IPS-11a (cell line): ENCODE measurements around the gene BEND2.
"Not testable (repeated sequence)": the region's sequence is repeated elsewhere in the genome, so short reads cannot be mapped to it uniquely, and the experiment has no call there.

Experiments used
- H3K4me3 ChIP-seq: one replicate; pipeline ENCODE4 v1.5.1; 2013; ENCODE audit warnings: low read depth, low read length, control low read depth

BEND2 gene

GRCh38 chrX:18220786-18221185 lies at the start of gene BEND2:
Gene BEND2, minus strand, starts transcription at chrX:18220886. Its CDS starts 136 bp downstream, at chrX:18220750.
- H3K4me3 ChIP-seq = no peak within 1 kb of the TSS

- H3K4me3 ChIP-seq = no peak overlapping the region
These were observed 34.4 kb upstream of the BEND2 start for GRCh38 chrX:18255059-18255458.

GRCh38 chrX:18252644-18253359 lies 32.1 kb upstream of the BEND2 start:
- no peak overlapping the region for H3K4me3 ChIP-seq

GRCh38 chrX:18229646-18230045 lies 9.0 kb upstream of the BEND2 start:
- H3K4me3 ChIP-seq = not testable (repeated sequence)

GRCh38 chrX:18228069-18228468 lies 7.4 kb upstream of the BEND2 start:
- H3K4me3 ChIP-seq = no peak overlapping the region

- no peak overlapping the region for H3K4me3 ChIP-seq
These were observed 6.8 kb upstream of the BEND2 start for GRCh38 chrX:18227458-18227857.

GRCh38 chrX:18210470-18210869 lies 10.2 kb downstream of the BEND2 start:
- H3K4me3 ChIP-seq = no peak overlapping the region

GRCh38 chrX:18206657-18207056 lies 14.0 kb downstream of the BEND2 start:
- no peak overlapping the region for H3K4me3 ChIP-seq

GRCh38 chrX:18203631-18204030 lies 17.1 kb downstream of the BEND2 start:
- H3K4me3 ChIP-seq = no peak overlapping the region

- no peak overlapping the region for H3K4me3 ChIP-seq
These were observed 26.0 kb downstream of the BEND2 start for GRCh38 chrX:18194688-18195087.

- H3K4me3 ChIP-seq = no peak overlapping the region
These were observed 41.2 kb downstream of the BEND2 start for GRCh38 chrX:18179446-18179845.

- H3K4me3 ChIP-seq = no peak overlapping the region
These were observed 45.7 kb downstream of the BEND2 start for GRCh38 chrX:18174971-18175370.

GRCh38 chrX:18174209-18174608 lies 46.5 kb downstream of the BEND2 start:
- H3K4me3 ChIP-seq = no peak overlapping the region

- H3K4me3 ChIP-seq = no peak overlapping the region
These were observed 47.0 kb downstream of the BEND2 start for GRCh38 chrX:18173494-18174180.

GRCh38 chrX:18172970-18173369 lies 47.7 kb downstream of the BEND2 start:
- no peak overlapping the region for H3K4me3 ChIP-seq

GRCh38 chrX:18170910-18171309 lies 49.8 kb downstream of the BEND2 start:
- H3K4me3 ChIP-seq = no peak overlapping the region

GRCh38 chrX:18166068-18166467 lies 54.6 kb downstream of the BEND2 start:
- H3K4me3 ChIP-seq = no peak overlapping the region

GRCh38 chrX:18160369-18160768 lies 60.3 kb downstream of the BEND2 start:
- H3K4me3 ChIP-seq = no peak overlapping the region

- no peak overlapping the region for H3K4me3 ChIP-seq
These were observed 61.7 kb downstream of the BEND2 start for GRCh38 chrX:18158963-18159362.

- no peak overlapping the region for H3K4me3 ChIP-seq
These were observed 69.0 kb downstream of the BEND2 start for GRCh38 chrX:18151649-18152048.

GRCh38 chrX:18151157-18151556 lies 69.5 kb downstream of the BEND2 start:
- H3K4me3 ChIP-seq = no peak overlapping the region

GRCh38 chrX:18149454-18149853 lies 71.2 kb downstream of the BEND2 start:
- H3K4me3 ChIP-seq = no peak overlapping the region

GRCh38 chrX:18146954-18147353 lies 73.7 kb downstream of the BEND2 start:
- no peak overlapping the region for H3K4me3 ChIP-seq
